NCI-H1092 treated with DMSO at 0.1 percent for 48 hours (cell line): Measurements from ENCODE around the gene RNF32.
"Not testable (repeated sequence)": the region's sequence is repeated elsewhere in the genome, so short reads cannot be mapped to it uniquely, and the experiment has no call there.

Experiments used
- DNase-seq: peaks from one replicate; lab custom pipeline; 2025; lab: John Stamatoyannopoulos, UW

Gene RNF32

GRCh38 chr7:156642306-156643045 is 1.9 kb downstream of the RNF32 start:
- no peak for DNase-seq

- not testable (repeated sequence) for DNase-seq
Measured at GRCh38 chr7:156647330-156647729, 6.8 kb downstream of the RNF32 start.

GRCh38 chr7:156650042-156650441 is 9.5 kb downstream of the RNF32 start:
- no peak for DNase-seq

GRCh38 chr7:156651474-156651873 is 10.9 kb downstream of the RNF32 start:
- no peak for DNase-seq

- DNase-seq, result no peak
Measured at GRCh38 chr7:156652886-156653568, 12.5 kb downstream of the RNF32 start.

- DNase-seq, result no peak
Measured at GRCh38 chr7:156654511-156655234, 14.1 kb downstream of the RNF32 start.

- no peak for DNase-seq
Measured at GRCh38 chr7:156655251-156655650, 14.7 kb downstream of the RNF32 start.

- no peak for DNase-seq
Measured at GRCh38 chr7:156655983-156656382, 15.4 kb downstream of the RNF32 start.

- no peak for DNase-seq
Measured at GRCh38 chr7:156656598-156656997, 16.0 kb downstream of the RNF32 start.

- DNase-seq, result no peak
Measured at GRCh38 chr7:156657681-156658080, 17.1 kb downstream of the RNF32 start.

- no peak for DNase-seq
Measured at GRCh38 chr7:156659203-156659602, 18.6 kb downstream of the RNF32 start.

- no peak for DNase-seq
Measured at GRCh38 chr7:156659961-156660360, 19.4 kb downstream of the RNF32 start.

- no peak for DNase-seq
Measured at GRCh38 chr7:156661637-156662036, 21.1 kb downstream of the RNF32 start.

GRCh38 chr7:156662277-156662676 is 21.7 kb downstream of the RNF32 start:
- DNase-seq, result no peak

GRCh38 chr7:156665101-156665500 is 24.5 kb downstream of the RNF32 start:
- no peak for DNase-seq

GRCh38 chr7:156666368-156667109 is 26.0 kb downstream of the RNF32 start:
- no peak for DNase-seq

- DNase-seq, result peak; percentile 19
Measured at GRCh38 chr7:156667110-156667426, 26.5 kb downstream of the RNF32 start.

GRCh38 chr7:156668130-156668741 is 27.7 kb downstream of the RNF32 start:
- no peak for DNase-seq

- DNase-seq, result no peak
Measured at GRCh38 chr7:156669035-156669828, 28.7 kb downstream of the RNF32 start.

- no peak for DNase-seq
Measured at GRCh38 chr7:156673454-156673853, 32.9 kb downstream of the RNF32 start.

- no peak for DNase-seq
Measured at GRCh38 chr7:156673902-156674301, 33.3 kb downstream of the RNF32 start.
